WTC11 (cell line): ENCODE data around the gene DLX6. TPM values are rescaled to one million over a fixed set of nuclear protein-coding genes. Genes with fewer than 3 reads are reported as not detected.

Experiments
- ATAC-seq: fragments of 200-7000 bp; cut with Tn5 transposase; 2 replicates; pipeline ENCODE4 v1.10.0; 2021; ENCODE audit warnings: mild to moderate bottlenecking, moderate library complexity
- CTCF ChIA-PET: fragments of 300-600 bp; sonication (Branson Sonifier 250); formaldehyde crosslinking; loops from one replicate; lab custom pipeline; 2021; ENCODE audit warnings: antibody characterized with exemption; lab: Charles Lee
- POLR2A ChIA-PET: fragments of 350-600 bp; sonication (Branson Sonifier 250); formaldehyde crosslinking; loops from one replicate; lab custom pipeline; 2021; ENCODE audit warnings: antibody characterized with exemption; lab: Charles Lee
- DNase-seq: peaks from one replicate; pipeline ENCODE4 v3.0.0; 2021; ENCODE audit warnings: low spot score
- H3K27ac Mint-ChIP-seq: 2 replicates; pipeline ENCODE4 v1.8.0; 2021; ENCODE audit warnings: mixed read lengths
- H3K27me3 Mint-ChIP-seq: 2 replicates; pipeline ENCODE4 v1.8.0; 2021; ENCODE audit warnings: low read depth, mild to moderate bottlenecking, moderate library complexity, mixed read lengths
- H3K36me3 Mint-ChIP-seq: 2 replicates; pipeline ENCODE4 v1.8.0; 2021; ENCODE audit warnings: mixed read lengths
- H3K4me1 Mint-ChIP-seq: 2 replicates; pipeline ENCODE4 v1.8.0; 2022; ENCODE audit warnings: mixed read lengths
- H3K4me3 Mint-ChIP-seq: 2 replicates; pipeline ENCODE4 v1.8.0; 2021; ENCODE audit warnings: mild to moderate bottlenecking, moderate library complexity, mixed read lengths
- H3K9me3 Mint-ChIP-seq: 2 replicates; pipeline ENCODE4 v1.8.0; 2021; ENCODE audit warnings: mixed read lengths
- CBFB ChIP-seq: sonication (generic); formaldehyde crosslinking; IDR thresholded peaks from 2 replicates; pipeline ENCODE4 v1.8.1; 2022; ENCODE audit warnings: mild to moderate bottlenecking, low read depth, missing genetic modification reagents
- E2F4 ChIP-seq: sonication (generic); formaldehyde crosslinking; IDR thresholded peaks from 2 replicates; pipeline ENCODE4 v1.8.1; 2022; ENCODE audit warnings: low read depth, mild to moderate bottlenecking, moderate library complexity, missing genetic modification reagents, borderline replicate concordance
- FOXJ3 ChIP-seq: sonication (generic); formaldehyde crosslinking; IDR thresholded peaks from 2 replicates; pipeline ENCODE4 v1.9.0; 2021; ENCODE audit warnings: missing genetic modification reagents, mild to moderate bottlenecking, borderline replicate concordance
- FOXP1 ChIP-seq: sonication (generic); formaldehyde crosslinking; IDR thresholded peaks from 2 replicates; pipeline ENCODE4 v1.8.0; 2022; ENCODE audit warnings: missing genetic modification reagents, mild to moderate bottlenecking, moderate library complexity, borderline replicate concordance
- GABPB1 ChIP-seq: sonication (generic); formaldehyde crosslinking; IDR thresholded peaks from 2 replicates; pipeline ENCODE4 v1.8.1; 2023; ENCODE audit warnings: mild to moderate bottlenecking, missing genetic modification reagents
- GTF2I ChIP-seq: fragments of 250-450 bp; sonication (Bioruptor Pico); conservative IDR thresholded peaks from 2 replicates; pipeline ENCODE4 v1.4.0; 2021; ENCODE audit warnings: mild to moderate bottlenecking
- JUN ChIP-seq: sonication (generic); formaldehyde crosslinking; IDR thresholded peaks from 2 replicates; pipeline ENCODE4 v1.8.0; 2023; ENCODE audit warnings: mild to moderate bottlenecking, missing genetic modification reagents
- NR1H2 ChIP-seq: sonication (generic); formaldehyde crosslinking; IDR thresholded peaks from 2 replicates; pipeline ENCODE4 v1.9.0; 2021; ENCODE audit warnings: mild to moderate bottlenecking, moderate library complexity, missing genetic modification reagents
- total RNA-seq: library from RNA; stranded (reverse); gene quantifications from 3 replicates; pipeline ENCODE4 v1.2.3, GENCODE V29; 2021
- TF ChIP-seq, protein P1 (sequence below): fragments of 250-450 bp; sonication (Bioruptor Pico); IDR thresholded peaks from 2 replicates; pipeline ENCODE4 v1.8.0; 2021; ENCODE audit warnings: mild to moderate bottlenecking
- TF ChIP-seq, protein P2 (sequence below): sonication (generic); formaldehyde crosslinking; IDR thresholded peaks from 2 replicates; pipeline ENCODE4 v1.8.1; 2023; ENCODE audit warnings: mild to moderate bottlenecking, missing genetic modification reagents, moderate library complexity
- TF ChIP-seq, protein P3 (sequence below): sonication (generic); formaldehyde crosslinking; IDR thresholded peaks from 2 replicates; pipeline ENCODE4 v1.8.0; 2023; ENCODE audit warnings: missing genetic modification reagents
- TF ChIP-seq, protein P4 (sequence below): sonication (generic); formaldehyde crosslinking; IDR thresholded peaks from 2 replicates; pipeline ENCODE4 v1.8.1; 2023; ENCODE audit warnings: mild to moderate bottlenecking, missing genetic modification reagents, borderline replicate concordance
- TF ChIP-seq, protein P5 (sequence below): sonication (generic); formaldehyde crosslinking; IDR thresholded peaks from 2 replicates; pipeline ENCODE4 v1.8.0; 2022; ENCODE audit warnings: missing genetic modification reagents

Gene DLX6
- total RNA-seq, 1 experiment from 2014 or later = 0.09 TPM

- H3K4me1 Mint-ChIP-seq = peaks cover 71% of the 10 kb centered on the region
Observed at GRCh38 chr7:96997512-96998032, 7.8 kb upstream of the DLX6 start.

More at GRCh38 chr7:96997512-96998032, 7.8 kb upstream of the DLX6 start:
- no peak overlapping the region for H3K27ac Mint-ChIP-seq
- H3K27me3 Mint-ChIP-seq = peaks cover 100% of the 10 kb centered on the region
- CTCF ChIA-PET = interaction anchor here (2.3 kb wide), 1 partner anchor 9 kb away, joined by 8 read pairs; no protein-coding TSS in a partner anchor
- no peaks in the 10 kb centered on the region for H3K36me3 Mint-ChIP-seq
- no peaks in the 10 kb centered on the region for H3K9me3 Mint-ChIP-seq
- TF ChIP-seq, protein P1, sequence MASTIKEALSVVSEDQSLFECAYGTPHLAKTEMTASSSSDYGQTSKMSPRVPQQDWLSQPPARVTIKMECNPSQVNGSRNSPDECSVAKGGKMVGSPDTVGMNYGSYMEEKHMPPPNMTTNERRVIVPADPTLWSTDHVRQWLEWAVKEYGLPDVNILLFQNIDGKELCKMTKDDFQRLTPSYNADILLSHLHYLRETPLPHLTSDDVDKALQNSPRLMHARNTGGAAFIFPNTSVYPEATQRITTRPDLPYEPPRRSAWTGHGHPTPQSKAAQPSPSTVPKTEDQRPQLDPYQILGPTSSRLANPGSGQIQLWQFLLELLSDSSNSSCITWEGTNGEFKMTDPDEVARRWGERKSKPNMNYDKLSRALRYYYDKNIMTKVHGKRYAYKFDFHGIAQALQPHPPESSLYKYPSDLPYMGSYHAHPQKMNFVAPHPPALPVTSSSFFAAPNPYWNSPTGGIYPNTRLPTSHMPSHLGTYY (CRISPR knock-in tag) = no peak
- TF ChIP-seq CBFB (CRISPR knock-in tag) = no peak
- no peak for TF ChIP-seq GTF2I
- TF ChIP-seq, protein P2, sequence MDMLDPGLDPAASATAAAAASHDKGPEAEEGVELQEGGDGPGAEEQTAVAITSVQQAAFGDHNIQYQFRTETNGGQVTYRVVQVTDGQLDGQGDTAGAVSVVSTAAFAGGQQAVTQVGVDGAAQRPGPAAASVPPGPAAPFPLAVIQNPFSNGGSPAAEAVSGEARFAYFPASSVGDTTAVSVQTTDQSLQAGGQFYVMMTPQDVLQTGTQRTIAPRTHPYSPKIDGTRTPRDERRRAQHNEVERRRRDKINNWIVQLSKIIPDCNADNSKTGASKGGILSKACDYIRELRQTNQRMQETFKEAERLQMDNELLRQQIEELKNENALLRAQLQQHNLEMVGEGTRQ (CRISPR knock-in tag) = no peak
- TF ChIP-seq, protein P3, sequence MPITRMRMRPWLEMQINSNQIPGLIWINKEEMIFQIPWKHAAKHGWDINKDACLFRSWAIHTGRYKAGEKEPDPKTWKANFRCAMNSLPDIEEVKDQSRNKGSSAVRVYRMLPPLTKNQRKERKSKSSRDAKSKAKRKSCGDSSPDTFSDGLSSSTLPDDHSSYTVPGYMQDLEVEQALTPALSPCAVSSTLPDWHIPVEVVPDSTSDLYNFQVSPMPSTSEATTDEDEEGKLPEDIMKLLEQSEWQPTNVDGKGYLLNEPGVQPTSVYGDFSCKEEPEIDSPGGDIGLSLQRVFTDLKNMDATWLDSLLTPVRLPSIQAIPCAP (CRISPR knock-in tag) = no peak
- no peak for TF ChIP-seq FOXP1 (CRISPR knock-in tag)
- TF ChIP-seq, protein P4, sequence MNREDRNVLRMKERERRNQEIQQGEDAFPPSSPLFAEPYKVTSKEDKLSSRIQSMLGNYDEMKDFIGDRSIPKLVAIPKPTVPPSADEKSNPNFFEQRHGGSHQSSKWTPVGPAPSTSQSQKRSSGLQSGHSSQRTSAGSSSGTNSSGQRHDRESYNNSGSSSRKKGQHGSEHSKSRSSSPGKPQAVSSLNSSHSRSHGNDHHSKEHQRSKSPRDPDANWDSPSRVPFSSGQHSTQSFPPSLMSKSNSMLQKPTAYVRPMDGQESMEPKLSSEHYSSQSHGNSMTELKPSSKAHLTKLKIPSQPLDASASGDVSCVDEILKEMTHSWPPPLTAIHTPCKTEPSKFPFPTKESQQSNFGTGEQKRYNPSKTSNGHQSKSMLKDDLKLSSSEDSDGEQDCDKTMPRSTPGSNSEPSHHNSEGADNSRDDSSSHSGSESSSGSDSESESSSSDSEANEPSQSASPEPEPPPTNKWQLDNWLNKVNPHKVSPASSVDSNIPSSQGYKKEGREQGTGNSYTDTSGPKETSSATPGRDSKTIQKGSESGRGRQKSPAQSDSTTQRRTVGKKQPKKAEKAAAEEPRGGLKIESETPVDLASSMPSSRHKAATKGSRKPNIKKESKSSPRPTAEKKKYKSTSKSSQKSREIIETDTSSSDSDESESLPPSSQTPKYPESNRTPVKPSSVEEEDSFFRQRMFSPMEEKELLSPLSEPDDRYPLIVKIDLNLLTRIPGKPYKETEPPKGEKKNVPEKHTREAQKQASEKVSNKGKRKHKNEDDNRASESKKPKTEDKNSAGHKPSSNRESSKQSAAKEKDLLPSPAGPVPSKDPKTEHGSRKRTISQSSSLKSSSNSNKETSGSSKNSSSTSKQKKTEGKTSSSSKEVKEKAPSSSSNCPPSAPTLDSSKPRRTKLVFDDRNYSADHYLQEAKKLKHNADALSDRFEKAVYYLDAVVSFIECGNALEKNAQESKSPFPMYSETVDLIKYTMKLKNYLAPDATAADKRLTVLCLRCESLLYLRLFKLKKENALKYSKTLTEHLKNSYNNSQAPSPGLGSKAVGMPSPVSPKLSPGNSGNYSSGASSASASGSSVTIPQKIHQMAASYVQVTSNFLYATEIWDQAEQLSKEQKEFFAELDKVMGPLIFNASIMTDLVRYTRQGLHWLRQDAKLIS (CRISPR knock-in tag) = no peak
- TF ChIP-seq NR1H2 (CRISPR knock-in tag) = no peak
- no peak for TF ChIP-seq GABPB1 (CRISPR knock-in tag)
- TF ChIP-seq FOXJ3 (CRISPR knock-in tag) = no peak
- TF ChIP-seq, protein P5, sequence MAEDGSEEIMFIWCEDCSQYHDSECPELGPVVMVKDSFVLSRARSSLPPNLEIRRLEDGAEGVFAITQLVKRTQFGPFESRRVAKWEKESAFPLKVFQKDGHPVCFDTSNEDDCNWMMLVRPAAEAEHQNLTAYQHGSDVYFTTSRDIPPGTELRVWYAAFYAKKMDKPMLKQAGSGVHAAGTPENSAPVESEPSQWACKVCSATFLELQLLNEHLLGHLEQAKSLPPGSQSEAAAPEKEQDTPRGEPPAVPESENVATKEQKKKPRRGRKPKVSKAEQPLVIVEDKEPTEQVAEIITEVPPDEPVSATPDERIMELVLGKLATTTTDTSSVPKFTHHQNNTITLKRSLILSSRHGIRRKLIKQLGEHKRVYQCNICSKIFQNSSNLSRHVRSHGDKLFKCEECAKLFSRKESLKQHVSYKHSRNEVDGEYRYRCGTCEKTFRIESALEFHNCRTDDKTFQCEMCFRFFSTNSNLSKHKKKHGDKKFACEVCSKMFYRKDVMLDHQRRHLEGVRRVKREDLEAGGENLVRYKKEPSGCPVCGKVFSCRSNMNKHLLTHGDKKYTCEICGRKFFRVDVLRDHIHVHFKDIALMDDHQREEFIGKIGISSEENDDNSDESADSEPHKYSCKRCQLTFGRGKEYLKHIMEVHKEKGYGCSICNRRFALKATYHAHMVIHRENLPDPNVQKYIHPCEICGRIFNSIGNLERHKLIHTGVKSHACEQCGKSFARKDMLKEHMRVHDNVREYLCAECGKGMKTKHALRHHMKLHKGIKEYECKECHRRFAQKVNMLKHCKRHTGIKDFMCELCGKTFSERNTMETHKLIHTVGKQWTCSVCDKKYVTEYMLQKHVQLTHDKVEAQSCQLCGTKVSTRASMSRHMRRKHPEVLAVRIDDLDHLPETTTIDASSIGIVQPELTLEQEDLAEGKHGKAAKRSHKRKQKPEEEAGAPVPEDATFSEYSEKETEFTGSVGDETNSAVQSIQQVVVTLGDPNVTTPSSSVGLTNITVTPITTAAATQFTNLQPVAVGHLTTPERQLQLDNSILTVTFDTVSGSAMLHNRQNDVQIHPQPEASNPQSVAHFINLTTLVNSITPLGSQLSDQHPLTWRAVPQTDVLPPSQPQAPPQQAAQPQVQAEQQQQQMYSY (CRISPR knock-in tag) = no peak
- no peak for TF ChIP-seq E2F4 (CRISPR knock-in tag)
- TF ChIP-seq JUN (CRISPR knock-in tag) = no peak
- TF ChIP-seq, all 79 proteins: peak for 0
- POLR2A ChIA-PET = no interaction called here
- DNase-seq = no peak
- no peak overlapping the region; the same call in 1 of the 2 replicates for H3K4me3 Mint-ChIP-seq
- no peak for ATAC-seq
